SJCRH30 (cell line): ENCODE measurements around the gene TUBB8. TPM values are rescaled to one million over a fixed set of nuclear protein-coding genes. Genes with fewer than 3 reads are reported as not detected.
"Not testable (repeated sequence)": the region's sequence is repeated elsewhere in the genome, so short reads cannot be mapped to it uniquely, and the experiment has no call there.

Experiments used
- DNase-seq, 2 experiments: peaks; one replicate each; pipeline ENCODE4 v3.0.0-alpha.2; 2015 to 2020
- H3K27ac ChIP-seq: fragments of 250-450 bp; sonication (Bioruptor Pico); 2 replicates; pipeline ENCODE4 v1.5.1; 2020; ENCODE audit warnings: mild to moderate bottlenecking, moderate library complexity
- H3K27me3 ChIP-seq: fragments of 250-450 bp; sonication (Bioruptor Pico); 2 replicates; pipeline ENCODE4 v1.5.1; 2020; ENCODE audit warnings: mild to moderate bottlenecking, moderate library complexity
- H3K36me3 ChIP-seq: fragments of 250-450 bp; sonication (Bioruptor Pico); 2 replicates; pipeline ENCODE4 v1.5.1; 2020; ENCODE audit warnings: mild to moderate bottlenecking, moderate library complexity
- H3K4me1 ChIP-seq: fragments of 250-450 bp; sonication (Bioruptor Pico); 2 replicates; pipeline ENCODE4 v1.5.1; 2020; ENCODE audit warnings: mild to moderate bottlenecking, moderate library complexity
- H3K4me3 ChIP-seq: fragments of 250-450 bp; sonication (Bioruptor Pico); 2 replicates; pipeline ENCODE4 v1.5.1; 2020; ENCODE audit warnings: mild to moderate bottlenecking, moderate library complexity
- H3K9me3 ChIP-seq: fragments of 250-450 bp; sonication (Bioruptor Pico); replicated peaks from 2 replicates; pipeline ENCODE4 v1.5.1; 2020; ENCODE audit warnings: mild to moderate bottlenecking, moderate library complexity
- total RNA-seq: library from RNA; depleted of rRNA; stranded (reverse); fragments of >200 nt; shearing (Covaris generic); gene quantifications from 2 replicates; pipeline ENCODE4 v1.2.3, GENCODE V29; 2014; rRNA removed

The TUBB8 gene
- total RNA-seq, 1 experiment from 2014 or later: not detected

DNA sequence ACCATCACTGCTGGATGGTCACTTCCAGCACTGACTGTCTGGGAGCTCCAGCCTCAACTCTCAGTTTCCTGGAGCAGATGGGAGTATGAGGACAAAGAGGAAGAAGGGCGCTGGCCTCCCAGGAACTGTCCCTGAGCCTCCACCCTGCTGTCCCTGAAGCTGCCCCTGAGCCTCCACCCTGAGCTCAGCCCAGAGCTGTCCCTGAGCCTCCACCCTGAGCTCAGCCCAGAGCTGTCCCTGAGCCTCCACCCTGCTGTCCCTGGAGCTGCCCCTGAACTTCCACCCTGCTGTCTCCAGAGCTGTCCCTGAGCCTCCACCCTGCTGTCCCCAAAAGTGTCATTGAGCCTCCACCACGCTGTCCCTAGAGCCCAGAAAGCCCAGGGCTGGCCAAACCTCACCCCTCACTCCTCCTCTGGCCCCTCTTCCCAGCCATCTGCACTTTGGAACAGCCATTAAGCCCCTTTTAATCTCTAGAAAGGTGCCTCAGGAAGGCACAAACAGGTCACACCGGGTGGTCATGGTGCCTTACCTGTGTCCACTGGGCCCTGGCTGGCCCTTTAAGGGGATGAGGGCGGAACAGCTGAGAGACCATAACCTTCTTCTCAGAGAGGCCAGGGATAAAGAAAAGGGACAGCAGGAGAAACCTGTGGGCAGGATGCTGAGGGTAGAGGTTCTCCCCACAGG lies 30.6 kb upstream of the TUBB8 start:
- no peaks in the 10 kb centered on the region for H3K9me3 ChIP-seq
- H3K4me3 ChIP-seq: no peak overlapping the region
- DNase-seq: no peak
- no peaks in the 10 kb centered on the region for H3K36me3 ChIP-seq
- no peaks in the 10 kb centered on the region for H3K4me1 ChIP-seq
- H3K27me3 ChIP-seq: no peaks in the 10 kb centered on the region
- no peak overlapping the region for H3K27ac ChIP-seq

GRCh38 chr10:78556-78955 lies 29.5 kb upstream of the TUBB8 start:
- Histone ChIP-seq H3K27ac (no peak overlapping the region), H3K27me3 (no peaks in the 10 kb centered on the region), H3K9me3 (no peaks in the 10 kb centered on the region), H3K36me3 (no peaks in the 10 kb centered on the region), H3K4me1 (no peaks in the 10 kb centered on the region), H3K4me3 (no peak overlapping the region)
- DNase-seq: no peak

- not testable (repeated sequence) for H3K9me3 ChIP-seq, H3K27me3 ChIP-seq, H3K27ac ChIP-seq, H3K36me3 ChIP-seq, H3K4me1 ChIP-seq, H3K4me3 ChIP-seq, DNase-seq
Measured at GRCh38 chr10:74266-74621, 25.1 kb upstream of the TUBB8 start.

- not testable (repeated sequence) for H3K27ac ChIP-seq, H3K4me3 ChIP-seq, H3K36me3 ChIP-seq, H3K4me1 ChIP-seq, DNase-seq, H3K27me3 ChIP-seq, H3K9me3 ChIP-seq
Measured at GRCh38 chr10:73543-74265, 24.6 kb upstream of the TUBB8 start.

DNA sequence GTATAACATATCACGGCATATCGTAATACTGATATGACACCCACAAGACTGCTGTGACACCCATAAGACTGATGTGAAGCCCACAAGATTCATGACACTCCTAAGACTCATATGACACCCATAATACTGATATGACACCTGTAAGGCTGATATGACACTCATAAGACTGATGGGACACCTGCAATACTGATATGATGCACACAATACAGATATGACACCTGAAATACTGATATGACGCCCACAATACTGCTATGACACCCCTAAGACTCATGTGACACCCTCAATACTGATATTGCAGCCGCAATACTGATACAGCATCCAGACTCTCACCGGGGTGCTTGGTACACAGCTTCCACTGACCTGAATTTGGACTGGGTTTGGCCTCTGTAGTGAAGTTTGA lies 19.1 kb upstream of the TUBB8 start:
- not testable (repeated sequence) for H3K27ac ChIP-seq, H3K4me1 ChIP-seq

GRCh38 chr10:49926-50325 lies 830 bp upstream of the TUBB8 start:
- H3K36me3 ChIP-seq, H3K4me3 ChIP-seq, H3K27ac ChIP-seq, H3K27me3 ChIP-seq, H3K4me1 ChIP-seq, DNase-seq, H3K9me3 ChIP-seq: not testable (repeated sequence)

More for the DNA sequence above, 19.1 kb upstream of the TUBB8 start:
- H3K36me3 ChIP-seq, H3K4me3 ChIP-seq, H3K27me3 ChIP-seq, H3K9me3 ChIP-seq, DNase-seq: not testable (repeated sequence)

- not testable (repeated sequence) for H3K27me3 ChIP-seq, DNase-seq
Measured at GRCh38 chr10:47864-48263, 1.2 kb downstream of the TUBB8 start.

GRCh38 chr10:13315-13635 lies 35.8 kb downstream of the TUBB8 start:
- not testable (repeated sequence) for H3K36me3 ChIP-seq, H3K9me3 ChIP-seq, H3K27ac ChIP-seq, H3K27me3 ChIP-seq, H3K4me1 ChIP-seq, H3K4me3 ChIP-seq, DNase-seq

More at GRCh38 chr10:47864-48263, 1.2 kb downstream of the TUBB8 start:
- H3K4me3 ChIP-seq, H3K36me3 ChIP-seq, H3K27ac ChIP-seq, H3K9me3 ChIP-seq, H3K4me1 ChIP-seq: not testable (repeated sequence)

DNA sequence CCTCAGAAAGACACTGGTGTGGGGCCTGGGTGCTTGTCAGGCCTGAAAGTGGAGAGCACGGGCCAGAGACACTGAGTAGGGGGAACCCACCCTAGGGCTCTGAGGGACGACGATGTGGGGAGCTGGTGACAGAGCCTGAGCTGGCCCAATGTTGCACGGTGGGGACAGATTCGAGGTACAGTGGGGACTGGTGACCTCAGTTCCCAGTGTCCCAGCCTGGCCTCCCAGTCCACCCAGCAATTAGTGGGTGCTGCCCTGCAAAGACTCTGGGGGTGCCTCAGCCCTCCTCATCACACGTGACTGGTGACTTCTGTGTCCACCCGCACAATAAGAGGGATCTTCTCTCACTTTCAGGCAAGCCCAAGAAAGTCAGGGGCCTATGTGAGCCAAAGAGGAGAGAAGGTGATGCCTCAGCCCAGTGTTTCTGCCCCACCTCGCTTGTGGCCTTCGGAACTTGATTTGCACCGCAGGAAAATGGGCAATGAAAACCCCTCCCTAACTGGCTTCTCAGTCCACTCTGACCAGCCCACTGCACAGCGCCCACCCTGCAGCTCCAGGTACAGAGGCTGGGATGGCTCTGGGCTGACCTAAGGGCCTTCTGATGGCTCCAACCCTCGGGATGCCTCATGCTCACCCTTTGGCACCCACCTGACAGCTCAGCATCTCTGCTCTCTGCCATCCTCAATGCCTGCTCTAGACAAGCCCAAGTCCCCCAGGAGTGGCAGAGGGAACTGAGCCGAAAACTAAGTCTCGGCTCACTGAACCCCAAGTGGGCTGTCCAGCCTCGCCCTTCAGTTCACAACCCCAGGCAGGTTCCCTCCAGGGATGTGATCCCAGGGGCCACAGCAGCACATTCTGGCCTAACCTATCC lies 36.4 kb downstream of the TUBB8 start:
- H3K4me3 ChIP-seq, H3K27ac ChIP-seq, H3K4me1 ChIP-seq, H3K36me3 ChIP-seq, H3K27me3 ChIP-seq, DNase-seq, H3K9me3 ChIP-seq: not testable (repeated sequence)

DNA sequence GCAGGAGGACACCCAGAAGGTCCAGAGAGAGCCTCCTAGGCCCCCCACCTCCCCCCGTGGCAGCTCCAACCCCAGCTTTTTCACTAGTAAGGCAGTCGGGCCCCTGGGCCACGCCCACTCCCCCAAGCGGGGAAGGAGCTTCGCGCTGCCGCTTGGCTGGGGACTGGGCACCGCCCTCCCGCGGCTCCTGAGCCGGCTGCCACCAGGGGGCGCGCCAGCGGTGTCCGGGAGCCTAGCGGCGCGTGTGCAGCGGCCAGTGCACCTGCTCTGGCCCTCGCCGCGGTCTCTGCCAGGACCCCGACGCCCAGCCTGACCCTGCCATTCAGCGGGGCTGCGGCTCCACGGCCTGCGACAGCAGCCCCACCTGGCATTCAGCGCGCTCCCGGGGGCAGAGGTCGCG lies 37.8 kb downstream of the TUBB8 start:
- H3K4me3 ChIP-seq, H3K36me3 ChIP-seq, H3K27ac ChIP-seq, H3K4me1 ChIP-seq, DNase-seq, H3K27me3 ChIP-seq, H3K9me3 ChIP-seq: not testable (repeated sequence)

DNA sequence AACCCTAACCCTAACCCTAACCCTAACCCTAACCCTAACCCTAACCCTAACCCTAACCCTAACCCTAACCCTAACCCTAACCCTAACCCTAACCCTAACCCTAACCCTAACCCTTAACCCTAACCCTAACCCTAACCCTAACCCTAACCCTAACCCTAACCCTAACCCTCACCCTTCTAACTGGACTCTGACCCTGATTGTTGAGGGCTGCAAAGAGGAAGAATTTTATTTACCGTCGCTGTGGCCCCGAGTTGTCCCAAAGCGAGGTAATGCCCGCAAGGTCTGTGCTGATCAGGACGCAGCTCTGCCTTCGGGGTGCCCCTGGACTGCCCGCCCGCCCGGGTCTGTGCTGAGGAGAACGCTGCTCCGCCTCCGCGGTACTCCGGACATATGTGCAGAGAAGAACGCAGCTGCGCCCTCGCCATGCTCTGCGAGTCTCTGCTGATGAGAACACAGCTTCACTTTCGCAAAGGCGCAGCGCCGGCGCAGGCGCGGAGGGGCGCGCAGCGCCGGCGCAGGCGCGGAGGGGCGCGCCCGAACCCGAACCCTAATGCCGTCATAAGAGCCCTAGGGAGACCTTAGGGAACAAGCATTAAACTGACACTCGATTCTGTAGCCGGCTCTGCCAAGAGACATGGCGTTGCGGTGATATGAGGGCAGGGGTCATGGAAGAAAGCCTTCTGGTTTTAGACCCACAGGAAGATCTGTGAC lies 38.7 kb downstream of the TUBB8 start:
- not testable (repeated sequence) for H3K4me1 ChIP-seq, H3K36me3 ChIP-seq, H3K9me3 ChIP-seq, DNase-seq, H3K4me3 ChIP-seq, H3K27ac ChIP-seq, H3K27me3 ChIP-seq

Other genes with a start within 250 kb of the TUBB8 start
- 32.6 and 34.9 TPM in 2 replicates for gene ZMYND11, start 86.2 kb upstream of the TUBB8 start, total RNA-seq